HG03103 (cell line): ENCODE results near the gene SDC3.

Experiments used
- ATAC-seq: cut with Tn5 transposase; IDR thresholded peaks from one replicate; pipeline ENCODE4 v1.9.1; 2021; ENCODE audit warnings: low read depth; ENCODE audit not compliant: unreplicated experiment

Gene SDC3

DNA sequence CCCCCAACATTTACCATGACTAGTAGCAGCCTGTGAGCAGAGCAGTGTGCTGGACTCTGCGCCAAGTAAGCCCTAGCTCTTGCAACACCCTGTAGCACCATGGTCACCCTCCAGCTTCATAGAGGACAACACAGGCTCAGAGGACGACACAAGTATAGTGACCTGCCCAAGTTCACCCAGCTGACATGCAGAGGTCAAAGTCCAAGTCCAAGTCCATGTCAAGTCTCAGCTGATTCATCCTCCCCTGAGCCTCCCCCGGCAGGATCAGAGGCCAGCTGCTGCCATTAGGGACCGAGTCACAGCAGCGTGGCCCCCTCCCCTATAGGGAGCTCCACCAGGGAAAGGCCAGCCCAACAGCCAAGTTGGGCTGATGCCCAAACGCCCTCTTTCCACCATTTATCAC lies 15.9 kb downstream of the SDC3 start:
- no peak for ATAC-seq

DNA sequence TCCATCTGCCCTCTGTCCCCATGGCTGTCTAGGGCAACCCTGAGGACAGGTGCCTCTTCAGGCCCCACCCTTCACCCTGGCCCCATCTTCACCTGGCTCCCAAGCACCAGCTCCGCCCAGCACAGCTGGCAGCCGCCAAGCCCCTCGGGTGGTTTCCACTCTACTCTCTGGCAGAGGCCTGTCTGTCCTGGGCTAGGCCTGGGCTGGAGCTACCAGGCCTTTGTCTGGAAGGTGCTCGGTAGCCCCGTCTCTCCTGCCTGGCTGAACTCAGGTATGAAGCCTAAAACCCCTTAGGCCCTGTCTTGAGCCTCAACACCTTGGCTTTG lies 17.4 kb downstream of the SDC3 start:
- ATAC-seq: no peak

DNA sequence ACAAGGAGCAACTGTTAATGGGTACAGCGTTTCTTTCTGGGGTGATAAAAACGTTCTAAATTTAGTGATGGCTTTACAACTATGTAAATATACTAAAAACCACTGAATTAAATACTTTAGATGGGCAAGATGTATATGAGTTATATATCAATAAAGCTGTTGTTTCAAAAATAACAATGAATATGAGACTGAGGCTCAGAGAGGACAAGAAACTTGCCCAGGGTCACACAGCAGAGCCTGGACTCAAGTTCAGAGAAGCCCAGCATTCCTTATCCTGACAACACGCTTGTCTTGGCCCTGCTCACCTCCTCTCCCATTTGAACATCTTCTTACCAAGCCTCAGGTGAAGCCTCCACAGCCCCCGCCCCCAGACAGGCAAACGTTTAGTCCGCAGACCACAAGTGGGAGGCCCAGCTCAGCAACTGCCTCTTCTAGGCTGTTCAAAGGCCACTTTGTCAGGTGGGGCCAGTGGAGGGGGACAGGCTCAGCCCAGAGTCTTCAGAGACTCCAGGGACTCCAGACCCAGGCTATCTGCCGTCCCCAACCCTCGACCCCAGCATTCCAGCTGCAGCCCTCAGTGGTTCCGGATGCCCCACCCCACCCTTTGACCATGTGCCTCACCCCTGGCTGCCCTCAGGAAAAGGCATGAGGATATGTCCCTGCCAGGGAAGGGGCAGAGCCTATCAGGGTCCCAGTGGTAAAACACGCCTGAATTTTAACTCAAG lies 17.9 kb downstream of the SDC3 start:
- no peak for ATAC-seq

DNA sequence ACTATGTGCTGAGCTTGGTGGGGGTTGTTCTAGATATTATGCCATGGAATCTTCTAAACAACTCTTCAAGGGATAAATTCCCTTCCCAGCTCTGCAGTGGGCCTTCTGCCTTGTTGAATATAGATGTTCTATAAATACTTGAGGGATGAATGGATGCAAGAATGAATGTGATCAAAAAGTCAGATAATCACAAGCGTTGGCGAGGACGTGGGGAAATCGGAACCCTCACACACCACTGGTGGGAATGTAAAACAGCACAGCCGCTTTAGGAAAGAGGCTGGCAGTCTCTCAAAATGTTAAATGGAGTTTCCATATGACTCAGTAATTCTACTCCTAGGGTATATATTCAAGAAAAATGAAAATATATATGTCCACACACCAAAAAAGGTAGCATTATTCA lies 19.0 kb downstream of the SDC3 start:
- ATAC-seq: no peak

DNA sequence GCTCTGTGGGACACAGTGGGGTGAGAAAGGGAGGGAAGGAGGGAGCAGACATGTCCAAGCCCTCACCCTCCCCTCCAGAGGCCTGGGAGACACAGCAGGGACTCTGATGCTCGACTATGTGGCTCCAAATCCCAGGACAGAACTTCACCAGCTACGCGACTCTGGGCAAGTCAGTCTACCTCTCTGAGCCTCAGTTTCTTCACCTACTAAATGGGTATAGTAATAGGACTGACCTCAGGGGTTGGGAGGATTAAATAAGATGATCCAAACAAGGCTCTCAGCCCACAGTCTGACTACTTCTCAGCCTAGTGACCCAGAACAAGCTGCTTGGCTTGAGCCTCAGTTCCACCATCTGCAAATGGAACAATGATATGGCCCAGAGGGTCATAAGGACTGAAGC lies 19.6 kb downstream of the SDC3 start:
- ATAC-seq: no peak

DNA sequence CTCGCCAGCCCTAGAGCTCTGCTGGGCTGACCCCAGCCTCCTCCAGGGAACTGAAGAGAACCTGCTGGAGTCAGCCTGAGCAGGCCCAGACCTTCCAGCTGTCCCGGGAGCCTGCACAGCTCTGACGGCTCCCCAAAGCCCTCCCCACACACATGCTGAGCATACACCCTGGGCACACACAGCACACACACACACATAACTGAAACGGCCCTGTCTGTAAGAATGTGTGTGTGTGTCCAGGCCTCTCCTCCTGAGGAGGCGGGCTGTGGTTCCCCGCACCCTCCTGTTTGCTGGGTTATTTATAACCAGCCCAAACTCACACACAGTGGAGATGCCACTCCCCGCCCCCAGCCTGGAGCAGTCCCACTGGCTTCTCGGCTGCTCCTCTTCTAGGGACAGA lies 20.2 kb downstream of the SDC3 start:
- ATAC-seq: no peak

DNA sequence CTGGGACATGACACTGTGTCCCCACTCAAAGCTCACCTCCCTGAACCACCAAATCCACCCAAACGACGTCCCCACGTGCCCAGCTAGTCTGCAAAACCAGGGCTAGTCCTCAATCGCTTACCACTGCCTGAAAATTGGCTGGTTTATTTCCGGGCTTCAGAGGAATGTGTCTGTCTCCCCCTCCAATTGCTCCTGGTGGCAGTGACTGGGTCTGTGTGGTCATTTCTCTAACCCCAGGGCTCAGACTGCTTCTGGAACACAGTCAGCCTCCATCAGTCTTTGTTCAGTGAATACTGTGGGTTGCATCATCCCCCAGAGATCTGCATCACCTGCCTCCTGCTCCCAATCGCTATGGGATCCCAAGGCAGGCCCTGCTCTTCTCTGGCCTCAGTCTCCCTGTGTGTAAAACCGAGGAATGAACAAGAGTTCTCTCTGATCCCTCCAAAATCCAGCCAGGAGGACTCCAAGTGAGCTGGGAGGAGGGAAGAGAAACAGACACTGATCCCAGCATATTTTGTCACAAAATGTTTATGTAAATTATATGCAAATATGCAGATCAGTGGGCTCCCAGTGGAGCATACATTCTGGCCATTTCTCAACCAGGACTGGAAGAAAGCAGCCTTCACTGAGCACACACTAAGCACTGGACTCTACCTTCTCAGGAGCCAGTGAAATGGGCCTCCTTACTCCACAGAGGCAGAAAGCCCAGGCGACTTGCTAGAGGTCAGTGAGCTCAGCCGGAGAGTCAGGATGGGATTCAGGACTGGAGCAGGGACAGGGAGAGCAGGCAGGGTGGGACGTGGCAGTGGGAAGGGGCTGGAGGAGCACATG lies 20.9 kb downstream of the SDC3 start:
- ATAC-seq: no peak

DNA sequence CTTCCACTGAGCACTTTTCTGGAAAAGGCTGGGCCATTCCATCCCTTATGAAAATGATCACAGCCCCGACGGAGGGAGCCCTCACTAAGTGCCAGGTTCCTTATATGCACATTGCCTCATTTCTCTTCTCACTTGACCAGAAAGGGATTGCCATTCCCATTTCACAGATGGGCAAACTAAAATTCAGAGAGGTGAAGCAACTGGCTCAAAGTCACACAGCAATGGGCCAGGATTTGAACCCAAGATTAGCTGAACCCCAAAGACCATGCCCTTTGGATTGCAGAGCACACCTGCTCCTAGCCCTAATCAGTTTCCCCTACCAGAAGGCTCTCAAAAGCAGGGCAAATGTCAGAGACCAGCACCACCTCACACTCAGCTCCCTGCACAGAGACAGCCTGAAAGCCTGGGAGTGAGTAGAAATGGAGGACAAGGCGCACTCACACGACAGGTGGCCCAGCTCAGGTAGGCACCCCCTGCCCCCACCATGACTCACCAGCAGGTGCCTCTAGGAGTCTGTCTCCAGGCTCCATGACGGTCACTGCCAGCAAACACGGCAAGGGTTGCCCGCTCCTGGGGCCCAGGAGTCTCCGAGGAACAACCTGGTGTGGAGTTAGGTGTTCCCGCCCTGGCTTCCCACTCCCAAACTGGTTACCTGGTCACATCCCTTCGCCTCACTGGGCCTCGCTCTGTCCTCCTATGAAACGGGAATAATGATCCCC lies 21.7 kb downstream of the SDC3 start:
- ATAC-seq: no peak

DNA sequence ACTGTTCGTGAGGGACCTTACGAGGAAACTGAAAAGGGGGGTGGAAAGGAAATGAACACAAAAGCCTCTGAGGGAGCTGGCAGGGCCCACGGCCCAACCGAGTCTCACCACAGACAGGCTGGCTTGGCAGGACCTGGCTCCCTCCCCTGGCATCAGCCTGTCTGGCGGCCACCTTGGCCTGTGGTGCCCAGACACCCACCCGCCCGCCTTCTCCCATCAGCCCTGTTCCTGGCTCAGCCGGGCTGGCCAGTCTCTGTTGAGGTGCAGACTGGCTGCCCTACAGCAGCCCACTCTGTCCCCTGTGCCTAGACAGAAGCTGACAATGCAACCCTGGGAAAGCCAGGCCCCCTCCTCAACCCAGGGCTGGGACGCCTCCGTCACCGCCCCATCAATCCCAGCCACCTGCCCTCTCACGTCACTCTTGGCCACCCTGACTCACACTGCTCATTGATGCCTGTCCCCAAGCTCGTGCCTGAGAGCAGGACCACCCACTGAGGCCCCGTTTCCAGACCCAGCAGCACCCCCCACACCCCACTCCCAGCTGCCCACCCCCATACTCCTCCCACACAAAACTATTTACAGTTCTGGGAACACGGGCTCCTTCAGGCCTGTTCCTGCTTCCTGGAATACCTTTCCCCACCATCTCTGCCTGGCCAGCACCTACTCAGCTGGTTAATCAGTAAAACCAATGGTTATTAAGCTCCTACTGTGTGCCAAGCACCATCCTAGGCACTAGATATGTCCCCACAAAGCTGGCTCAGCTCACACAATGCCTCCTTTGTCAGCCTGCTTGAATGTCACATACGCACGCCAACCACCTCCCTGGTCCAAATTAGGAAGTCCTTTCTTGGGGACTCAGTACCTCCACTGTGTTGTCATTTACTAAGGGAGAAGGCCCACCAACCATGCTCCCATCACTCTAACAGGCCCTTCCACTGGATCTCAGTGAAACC lies 22.7 kb downstream of the SDC3 start:
- ATAC-seq: no peak

DNA sequence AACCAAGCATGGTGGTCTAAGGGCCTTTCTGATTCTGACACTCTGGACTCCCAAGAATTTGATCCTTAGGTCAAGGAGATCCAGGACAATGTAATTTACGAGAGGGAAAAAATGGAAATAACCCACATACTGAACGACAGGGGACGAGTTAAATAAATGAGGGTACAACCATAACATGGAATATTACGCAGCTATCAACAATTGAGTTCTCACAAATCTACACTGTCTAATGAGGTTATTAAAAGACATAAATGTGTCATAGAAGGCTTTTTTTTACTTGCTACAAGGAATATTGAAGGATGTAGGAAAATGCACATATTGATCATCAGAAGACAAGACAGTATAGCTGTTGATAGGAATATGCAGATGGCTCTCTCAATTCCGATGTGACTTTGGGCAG lies 23.8 kb downstream of the SDC3 start:
- no peak for ATAC-seq

DNA sequence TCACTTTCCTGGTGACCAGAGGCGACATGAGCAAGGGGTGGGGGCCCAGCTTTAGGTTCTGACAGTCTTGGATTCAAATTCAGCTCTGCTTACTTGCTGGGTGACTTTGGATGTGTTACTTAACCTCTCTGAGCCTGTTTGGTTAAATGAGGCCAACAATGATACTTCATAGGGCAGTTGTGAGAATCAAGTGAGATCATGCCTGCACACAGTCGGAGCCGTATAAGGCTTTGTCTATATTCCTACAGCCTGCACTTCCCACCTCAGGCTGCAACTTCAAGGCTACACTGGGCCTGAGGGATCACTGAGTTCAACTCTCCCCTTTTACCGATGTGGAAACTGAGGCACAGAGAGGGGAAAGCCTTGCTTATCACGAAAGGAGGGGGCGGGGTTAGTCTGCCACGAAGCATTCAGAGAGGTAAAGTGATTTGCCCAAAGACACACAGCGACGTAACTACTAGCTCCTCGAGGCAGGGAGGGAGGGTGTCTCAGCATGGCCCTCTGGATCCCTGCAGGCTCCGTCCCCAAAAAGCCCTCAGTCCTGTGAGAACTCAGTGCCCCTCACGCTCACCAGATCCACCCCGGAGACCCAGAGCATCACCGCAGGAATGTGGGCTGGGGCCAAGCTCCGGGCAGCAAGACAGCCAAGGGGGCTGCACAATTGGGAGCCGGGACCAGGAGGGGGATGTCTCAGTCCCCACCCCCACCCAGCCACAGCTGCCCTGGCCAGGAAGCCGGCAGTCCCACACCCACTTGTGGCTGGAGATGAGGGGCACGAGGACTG lies 25.0 kb downstream of the SDC3 start:
- no peak for ATAC-seq

DNA sequence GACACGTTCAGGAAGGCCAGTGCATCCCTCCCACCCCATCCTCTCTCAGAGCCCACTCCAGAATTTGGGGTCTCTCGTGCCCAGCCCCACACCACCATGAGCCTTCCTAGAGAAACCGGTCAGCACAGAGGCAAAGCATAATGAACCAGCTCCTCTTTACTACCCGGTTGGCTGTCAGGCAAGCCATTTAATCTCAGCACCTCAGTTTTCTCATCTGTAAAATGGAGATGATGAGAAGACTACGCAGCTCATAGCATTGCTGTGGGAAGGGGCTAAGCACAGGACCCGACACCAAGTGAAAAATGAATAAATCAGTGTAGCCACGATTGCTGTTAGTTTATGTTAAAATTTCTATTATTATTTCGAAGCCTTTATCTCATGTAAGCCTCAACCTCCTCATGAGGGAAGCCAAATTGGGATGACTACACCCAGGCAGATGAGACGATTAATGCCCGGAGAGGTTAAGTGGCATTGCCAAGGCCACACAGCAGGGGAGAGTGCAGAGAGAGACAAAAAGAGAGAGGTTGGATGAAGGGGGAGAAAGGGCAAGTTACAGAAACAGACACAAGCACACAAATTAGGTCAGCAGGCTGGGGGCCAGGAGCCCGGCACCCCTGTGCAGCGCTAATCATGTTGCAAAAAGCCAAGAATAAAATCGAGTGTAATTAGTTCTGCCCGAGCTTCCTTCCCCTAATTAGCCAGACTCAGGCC lies 25.7 kb downstream of the SDC3 start:
- ATAC-seq: no peak

DNA sequence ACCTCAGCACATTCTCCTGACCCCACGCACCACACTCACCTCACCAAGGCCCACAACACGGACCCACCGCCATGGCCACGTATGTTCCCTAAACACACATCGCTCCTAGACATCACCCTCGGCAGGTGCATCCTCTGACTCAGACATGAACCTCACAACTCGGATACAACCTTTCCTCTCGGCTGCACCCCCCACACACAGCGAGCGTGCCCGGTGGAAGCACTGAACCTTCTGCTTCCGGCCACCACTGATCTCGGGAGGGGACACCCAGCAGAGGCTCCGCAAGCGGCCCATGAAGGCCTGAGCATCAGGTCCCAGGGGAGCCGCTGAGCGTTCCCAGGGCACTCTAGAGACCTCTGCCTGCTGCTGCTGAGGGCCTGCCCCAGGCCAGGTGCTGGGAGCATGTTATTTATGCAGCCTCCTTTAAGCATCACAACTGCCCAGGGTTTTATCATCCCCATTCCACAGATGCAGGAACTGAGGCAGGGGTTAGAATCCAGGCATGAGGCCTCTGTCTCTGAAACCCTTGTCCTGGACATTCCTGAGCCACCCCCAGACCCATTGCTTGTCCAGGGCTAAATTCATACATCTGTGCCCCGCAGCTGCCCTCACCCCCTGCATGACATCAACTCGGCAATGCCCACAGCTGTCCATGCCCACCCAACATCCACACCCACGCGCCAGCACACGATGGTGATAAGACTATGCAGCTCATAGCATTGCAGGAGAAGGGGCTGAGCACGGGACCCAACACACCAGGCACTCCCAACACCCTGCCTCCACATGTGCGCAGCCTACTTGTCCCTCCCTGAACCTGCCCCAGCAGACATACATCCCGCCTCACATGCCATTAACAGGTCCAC lies 27.0 kb downstream of the SDC3 start:
- ATAC-seq: peak; percentile 59

DNA sequence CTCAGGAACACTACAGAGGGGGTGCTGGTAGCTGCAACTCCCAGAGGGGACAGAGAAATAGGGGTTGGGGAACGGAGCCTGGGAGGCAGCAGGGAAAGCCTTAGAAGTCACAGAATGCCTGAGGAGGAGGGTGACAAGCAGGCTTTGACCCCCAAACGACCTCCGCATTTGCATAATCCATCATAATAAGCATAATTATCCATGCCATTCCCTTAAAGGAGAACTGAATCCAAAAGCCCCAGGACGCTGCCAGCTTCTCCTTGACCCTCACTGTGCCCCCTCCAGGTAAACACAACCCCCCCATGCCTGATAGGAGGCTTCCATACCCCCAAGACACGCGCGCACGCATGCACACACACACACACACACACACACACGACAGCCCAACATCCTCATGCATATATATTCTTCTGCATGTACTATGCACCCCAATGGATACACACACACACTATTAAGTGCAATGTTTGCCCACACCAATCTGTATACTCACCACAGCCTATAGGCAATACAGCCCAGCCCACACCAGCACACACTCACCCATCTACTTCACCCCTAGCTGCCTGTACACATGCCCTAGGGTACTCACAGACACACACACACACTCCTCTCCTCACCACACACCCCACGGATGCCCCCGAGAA lies 27.8 kb downstream of the SDC3 start:
- ATAC-seq: peak; percentile 14

DNA sequence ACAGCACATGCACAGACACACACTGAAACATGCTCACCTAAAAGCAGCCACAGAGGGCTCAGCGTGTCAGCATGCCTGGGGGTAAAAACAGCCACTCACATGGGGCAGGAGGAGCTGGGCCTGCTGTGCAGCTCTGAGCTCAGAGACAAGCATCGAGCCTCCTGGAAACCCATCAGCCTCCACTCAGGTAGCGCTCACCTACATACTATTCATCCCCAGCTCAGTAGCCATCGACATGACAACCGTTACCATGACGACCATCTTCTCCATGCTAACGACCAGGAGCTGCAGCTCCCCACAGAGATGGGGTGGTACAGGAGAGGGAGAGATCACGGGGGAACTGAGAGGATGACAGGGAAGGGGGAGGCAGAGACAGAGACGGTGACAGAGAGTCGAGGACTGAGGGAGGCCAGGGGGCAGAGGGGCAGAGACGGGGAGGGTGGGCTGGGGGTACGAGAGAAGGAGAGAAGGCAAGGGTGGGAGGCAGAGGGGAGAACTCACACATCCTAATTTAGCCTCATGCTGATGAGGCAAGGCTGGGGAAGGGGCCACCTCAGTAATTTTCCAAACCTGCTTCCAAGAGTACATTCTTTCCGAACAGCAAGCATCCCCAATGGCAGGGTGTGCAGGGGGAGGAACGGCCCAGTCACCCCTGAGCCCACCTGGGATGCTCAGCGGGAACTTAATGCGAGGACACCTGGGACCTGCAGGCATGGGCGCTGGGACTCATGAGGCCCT lies 28.4 kb downstream of the SDC3 start:
- no peak for ATAC-seq

DNA sequence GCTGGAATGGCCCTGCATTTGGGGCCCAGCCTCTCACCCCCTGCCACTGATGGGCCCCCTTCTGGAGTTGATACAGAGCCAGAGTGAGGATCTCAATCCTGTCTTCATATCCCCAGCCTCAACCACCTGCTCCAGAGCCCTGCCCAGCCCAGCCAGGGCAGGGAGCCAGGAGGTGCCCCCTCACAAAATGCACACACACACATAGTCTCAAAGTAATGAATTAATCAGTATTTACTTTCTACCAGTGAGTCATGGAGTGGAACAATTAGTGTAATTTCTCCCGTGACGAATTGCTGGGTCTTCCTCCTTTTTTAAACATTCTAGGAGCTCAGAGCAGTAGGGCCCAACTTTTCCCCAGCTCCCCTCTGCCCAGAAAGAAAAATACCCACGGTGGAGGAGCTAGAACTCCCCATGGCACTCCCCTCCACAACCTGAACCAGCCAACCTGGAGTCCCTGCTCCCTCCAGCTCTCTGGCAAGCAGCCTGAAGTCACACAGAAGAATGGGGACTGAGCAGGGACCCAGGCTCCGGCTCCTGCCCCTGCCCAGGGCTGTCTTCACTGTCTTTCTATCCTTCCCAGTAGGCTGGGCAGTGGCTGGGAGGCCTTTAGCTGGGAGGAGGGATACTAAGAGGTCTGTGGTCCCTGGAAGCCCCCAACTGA lies 29.3 kb downstream of the SDC3 start:
- ATAC-seq: no peak

DNA sequence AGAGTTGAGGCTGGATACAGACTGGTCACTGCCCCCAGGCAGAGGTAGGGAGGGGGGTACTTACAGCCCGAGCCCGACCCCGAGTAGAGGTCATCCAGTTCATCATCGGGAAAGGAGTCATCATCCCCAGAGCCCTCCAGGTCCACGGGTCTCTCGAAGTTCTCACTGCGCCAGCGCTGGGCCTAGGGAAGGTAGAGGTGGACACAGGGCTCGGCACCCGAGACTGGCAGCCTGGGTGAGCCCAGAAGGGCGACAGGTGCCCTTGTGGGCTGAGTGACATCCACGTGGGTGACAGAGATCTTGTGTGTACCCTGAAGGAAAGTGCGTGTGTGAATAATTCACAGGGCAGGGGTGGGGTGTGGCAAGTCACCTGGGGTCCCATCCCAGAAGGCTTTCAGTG lies 30.0 kb downstream of the SDC3 start:
- no peak for ATAC-seq
